ENCODE data around the gene BMPR1B. TPM values are rescaled to one million over a fixed set of nuclear protein-coding genes. Genes with fewer than 3 reads are reported as not detected.
A peak's percentile ranks its signal among the peaks of the same experiment; 100 is the strongest.

Gene BMPR1B
- total RNA-seq, 2 experiments from 2014 or later = not detected

GRCh38 chr4:94965852-94966251, 208.1 kb downstream of the BMPR1B start:
- H3K27ac Mint-ChIP-seq = no peak overlapping the region

GRCh38 chr4:94968493-94968892, 210.7 kb downstream of the BMPR1B start:
- no peak overlapping the region for H3K27ac Mint-ChIP-seq
- H3K36me3 Mint-ChIP-seq = no peaks in the 10 kb centered on the region
- DNase-seq = no peak
- H3K4me1 Mint-ChIP-seq = no peaks in the 10 kb centered on the region
- no peaks in the 10 kb centered on the region for H3K27me3 Mint-ChIP-seq
- no peak overlapping the region for H3K4me3 Mint-ChIP-seq
- H3K9me3 Mint-ChIP-seq = no peaks in the 10 kb centered on the region

More at GRCh38 chr4:94965852-94966251, 208.1 kb downstream of the BMPR1B start:
- Mint-ChIP-seq H3K4me1 (no peaks in the 10 kb centered on the region), H3K4me3 (no peak overlapping the region), H3K36me3 (no peaks in the 10 kb centered on the region), H3K27me3 (no peaks in the 10 kb centered on the region), H3K9me3 (peaks cover 1% of the 10 kb centered on the region)
- DNase-seq = no peak

GRCh38 chr4:94970650-94971049, 212.9 kb downstream of the BMPR1B start:
- Mint-ChIP-seq H3K27ac (no peak overlapping the region), H3K9me3 (no peaks in the 10 kb centered on the region), H3K36me3 (no peaks in the 10 kb centered on the region), H3K4me3 (no peak overlapping the region), H3K27me3 (no peaks in the 10 kb centered on the region), H3K4me1 (no peaks in the 10 kb centered on the region)
- no peak for DNase-seq

GRCh38 chr4:94974773-94975172, 217.0 kb downstream of the BMPR1B start:
- no peak overlapping the region for H3K27ac Mint-ChIP-seq
- DNase-seq = no peak
- H3K4me3 Mint-ChIP-seq = no peak overlapping the region
- H3K9me3 Mint-ChIP-seq = no peaks in the 10 kb centered on the region
- no peaks in the 10 kb centered on the region for H3K36me3 Mint-ChIP-seq
- no peaks in the 10 kb centered on the region for H3K27me3 Mint-ChIP-seq
- H3K4me1 Mint-ChIP-seq = no peaks in the 10 kb centered on the region

- H3K27me3 Mint-ChIP-seq = no peaks in the 10 kb centered on the region
- no peak overlapping the region for H3K4me3 Mint-ChIP-seq
- H3K4me1 Mint-ChIP-seq = no peaks in the 10 kb centered on the region
- H3K9me3 Mint-ChIP-seq = no peaks in the 10 kb centered on the region
- H3K27ac Mint-ChIP-seq = no peak overlapping the region
- DNase-seq = no peak
- H3K36me3 Mint-ChIP-seq = no peaks in the 10 kb centered on the region
Measured at GRCh38 chr4:94976371-94977011, 218.7 kb downstream of the BMPR1B start.

- Mint-ChIP-seq H3K27me3 (no peaks in the 10 kb centered on the region), H3K4me1 (no peaks in the 10 kb centered on the region), H3K36me3 (no peaks in the 10 kb centered on the region), H3K4me3 (no peak overlapping the region), H3K9me3 (no peaks in the 10 kb centered on the region), H3K27ac (no peak overlapping the region)
- DNase-seq = no peak
Measured at GRCh38 chr4:94978904-94979303, 221.1 kb downstream of the BMPR1B start.

- Mint-ChIP-seq H3K4me3 (no peak overlapping the region), H3K36me3 (no peaks in the 10 kb centered on the region), H3K4me1 (no peaks in the 10 kb centered on the region), H3K9me3 (no peaks in the 10 kb centered on the region), H3K27me3 (no peaks in the 10 kb centered on the region), H3K27ac (no peak overlapping the region)
- DNase-seq = no peak
Measured at GRCh38 chr4:94979621-94980020, 221.9 kb downstream of the BMPR1B start.

- Mint-ChIP-seq H3K4me1 (peaks cover 12% of the 10 kb centered on the region), H3K27ac (no peak overlapping the region), H3K4me3 (peak overlapping the region; percentile 32), H3K9me3 (no peaks in the 10 kb centered on the region), H3K27me3 (no peaks in the 10 kb centered on the region), H3K36me3 (no peaks in the 10 kb centered on the region)
- DNase-seq = no peak
Measured at GRCh38 chr4:94995684-94996394, 238.1 kb downstream of the BMPR1B start.

- H3K4me3 Mint-ChIP-seq = no peak overlapping the region
- H3K4me1 Mint-ChIP-seq = peaks cover 12% of the 10 kb centered on the region
- no peak overlapping the region for H3K27ac Mint-ChIP-seq
Measured at GRCh38 chr4:95000076-95000648, 242.4 kb downstream of the BMPR1B start.

GRCh38 chr4:95004912-95005311, 247.2 kb downstream of the BMPR1B start:
- Mint-ChIP-seq H3K9me3 (no peaks in the 10 kb centered on the region), H3K27ac (no peak overlapping the region), H3K4me1 (no peaks in the 10 kb centered on the region), H3K27me3 (peaks cover 8% of the 10 kb centered on the region), H3K4me3 (no peak overlapping the region), H3K36me3 (no peaks in the 10 kb centered on the region)
- no peak for DNase-seq

More at GRCh38 chr4:95000076-95000648, 242.4 kb downstream of the BMPR1B start:
- H3K27me3 Mint-ChIP-seq = peaks cover 5% of the 10 kb centered on the region
- H3K36me3 Mint-ChIP-seq = no peaks in the 10 kb centered on the region
- H3K9me3 Mint-ChIP-seq = no peaks in the 10 kb centered on the region
- no peak for DNase-seq

GRCh38 chr4:95007998-95008397, 250.2 kb downstream of the BMPR1B start:
- peaks cover 8% of the 10 kb centered on the region for H3K27me3 Mint-ChIP-seq
- H3K4me3 Mint-ChIP-seq = no peak overlapping the region
- no peak overlapping the region for H3K27ac Mint-ChIP-seq
- no peaks in the 10 kb centered on the region for H3K36me3 Mint-ChIP-seq
- H3K4me1 Mint-ChIP-seq = no peaks in the 10 kb centered on the region
- no peak for DNase-seq
- no peaks in the 10 kb centered on the region for H3K9me3 Mint-ChIP-seq

GRCh38 chr4:95013236-95013635, 255.5 kb downstream of the BMPR1B start:
- Mint-ChIP-seq H3K4me1 (no peaks in the 10 kb centered on the region), H3K36me3 (no peaks in the 10 kb centered on the region), H3K27me3 (no peaks in the 10 kb centered on the region), H3K4me3 (no peak overlapping the region), H3K9me3 (no peaks in the 10 kb centered on the region), H3K27ac (no peak overlapping the region)
- DNase-seq = no peak

GRCh38 chr4:95014068-95014467, 256.3 kb downstream of the BMPR1B start:
- H3K36me3 Mint-ChIP-seq = no peaks in the 10 kb centered on the region
- no peak overlapping the region for H3K4me3 Mint-ChIP-seq
- no peak for DNase-seq
- no peaks in the 10 kb centered on the region for H3K4me1 Mint-ChIP-seq
- no peaks in the 10 kb centered on the region for H3K9me3 Mint-ChIP-seq
- H3K27ac Mint-ChIP-seq = no peak overlapping the region
- H3K27me3 Mint-ChIP-seq = no peaks in the 10 kb centered on the region

- no peaks in the 10 kb centered on the region for H3K9me3 Mint-ChIP-seq
- no peaks in the 10 kb centered on the region for H3K27me3 Mint-ChIP-seq
- no peak overlapping the region for H3K4me3 Mint-ChIP-seq
- no peaks in the 10 kb centered on the region for H3K4me1 Mint-ChIP-seq
- H3K27ac Mint-ChIP-seq = no peak overlapping the region
- no peak for DNase-seq
- no peaks in the 10 kb centered on the region for H3K36me3 Mint-ChIP-seq
Measured at GRCh38 chr4:95017305-95018064, 259.7 kb downstream of the BMPR1B start.

- no peak for DNase-seq
- Mint-ChIP-seq H3K27ac (no peak overlapping the region), H3K36me3 (no peaks in the 10 kb centered on the region), H3K27me3 (no peaks in the 10 kb centered on the region), H3K4me3 (no peak overlapping the region), H3K9me3 (no peaks in the 10 kb centered on the region), H3K4me1 (no peaks in the 10 kb centered on the region)
Measured at GRCh38 chr4:95018785-95019184, 261.0 kb downstream of the BMPR1B start.
